Measurements from ENCODE around the gene GATAD2B. TPM values are rescaled to one million over a fixed set of nuclear protein-coding genes. Genes with fewer than 3 reads are reported as not detected.

The GATAD2B gene
- total RNA-seq (10 to 100 TPM; 20.8 to 41.7 TPM), polyA plus RNA-seq (1 to 10 TPM; 4.6 to 6.0 TPM)
- long read RNA-seq, donor 1, full-length matches to known transcripts = 5 of 5 reads
- long read RNA-seq, donor 1, partial matches to known transcripts = 0 of 5 reads
- long read RNA-seq, donor 1, other reads (novel, unspliced or antisense) = 0 of 5 reads
- long read RNA-seq, donor 2, partial matches to known transcripts = 5 of 6 reads
- long read RNA-seq, donor 2, other reads (novel, unspliced or antisense) = 0 of 6 reads
- long read RNA-seq, donor 3, full-length matches to known transcripts = 2 of 8 reads
- long read RNA-seq, donor 3, partial matches to known transcripts = 6 of 8 reads
- long read RNA-seq, donor 3, other reads (novel, unspliced or antisense) = 0 of 8 reads
- long read RNA-seq, donor 4 = 0 reads
- long read RNA-seq, donor 5, full-length matches to known transcripts = 4 of 13 reads
- long read RNA-seq, donor 5, partial matches to known transcripts = 9 of 13 reads
- long read RNA-seq, donor 5, other reads (novel, unspliced or antisense) = 0 of 13 reads

DNA sequence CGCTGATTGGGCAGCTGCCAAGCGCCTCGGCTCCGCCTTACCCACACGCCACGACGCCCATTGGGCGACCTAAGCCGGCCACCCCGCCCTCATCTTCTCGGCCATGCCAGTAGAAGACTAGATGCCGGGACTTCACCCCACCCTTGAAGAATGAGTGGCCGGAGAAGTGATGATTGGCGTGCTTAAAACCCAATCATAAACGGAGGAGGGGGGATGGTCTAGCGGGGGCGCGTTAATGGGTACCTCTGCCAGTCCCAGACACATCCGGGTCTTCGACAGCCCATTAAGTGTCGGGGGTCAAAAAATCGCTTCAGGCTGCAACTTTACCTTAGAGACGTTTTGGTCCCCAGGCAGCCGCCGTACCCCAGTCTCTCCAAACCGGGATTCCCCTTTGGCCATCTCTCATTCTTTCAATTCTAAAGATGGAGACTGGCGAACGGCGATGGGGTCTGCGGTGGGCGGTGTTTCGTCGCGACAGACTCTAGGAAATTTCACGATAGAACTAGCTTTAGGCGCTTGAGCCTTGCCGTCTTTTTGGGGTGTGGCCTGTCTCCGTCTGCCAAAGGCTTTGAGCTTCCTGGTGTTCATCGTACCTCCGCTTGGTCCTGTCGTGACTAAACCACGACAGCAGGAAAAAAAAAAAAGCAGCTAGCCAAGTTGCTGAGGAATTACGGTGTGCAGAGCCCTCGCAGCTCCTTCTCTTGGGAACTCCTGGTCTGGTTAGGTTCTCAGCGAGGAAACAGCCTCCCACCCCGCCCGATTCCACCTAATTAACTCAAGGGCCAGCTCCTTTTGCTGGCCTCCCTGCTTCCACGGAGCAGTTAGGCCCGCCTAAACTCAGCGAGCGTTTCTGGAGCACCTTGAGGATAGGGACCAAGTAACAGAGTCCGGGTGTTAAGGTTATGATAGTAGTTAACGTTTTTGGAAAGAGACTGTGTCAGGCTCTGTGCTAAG is at the start of gene GATAD2B:
TSS of gene GATAD2B (minus strand) at position 1 of the 954 bp plus-strand sequence. CDS start 94,625 bp downstream, outside the sequence.
- H3K36me3 ChIP-seq (ENCODE audit: control insufficient read depth in 4 of 4, insufficient read depth in 4 of 4, low read length in 4 of 4) = peaks cover 0 to 7% (median 1%) of the 10 kb centered on the region in 4 donors
- H3K9me3 ChIP-seq (ENCODE audit: control insufficient read depth in 4 of 4, insufficient read depth in 3 of 4, low read length in 3 of 4) = no peaks in the 10 kb centered on the region
- peak; percentile 98 for ATAC-seq (ENCODE audit: insufficient read depth, low FRiP score)
- TF ChIP-seq, protein P1, sequence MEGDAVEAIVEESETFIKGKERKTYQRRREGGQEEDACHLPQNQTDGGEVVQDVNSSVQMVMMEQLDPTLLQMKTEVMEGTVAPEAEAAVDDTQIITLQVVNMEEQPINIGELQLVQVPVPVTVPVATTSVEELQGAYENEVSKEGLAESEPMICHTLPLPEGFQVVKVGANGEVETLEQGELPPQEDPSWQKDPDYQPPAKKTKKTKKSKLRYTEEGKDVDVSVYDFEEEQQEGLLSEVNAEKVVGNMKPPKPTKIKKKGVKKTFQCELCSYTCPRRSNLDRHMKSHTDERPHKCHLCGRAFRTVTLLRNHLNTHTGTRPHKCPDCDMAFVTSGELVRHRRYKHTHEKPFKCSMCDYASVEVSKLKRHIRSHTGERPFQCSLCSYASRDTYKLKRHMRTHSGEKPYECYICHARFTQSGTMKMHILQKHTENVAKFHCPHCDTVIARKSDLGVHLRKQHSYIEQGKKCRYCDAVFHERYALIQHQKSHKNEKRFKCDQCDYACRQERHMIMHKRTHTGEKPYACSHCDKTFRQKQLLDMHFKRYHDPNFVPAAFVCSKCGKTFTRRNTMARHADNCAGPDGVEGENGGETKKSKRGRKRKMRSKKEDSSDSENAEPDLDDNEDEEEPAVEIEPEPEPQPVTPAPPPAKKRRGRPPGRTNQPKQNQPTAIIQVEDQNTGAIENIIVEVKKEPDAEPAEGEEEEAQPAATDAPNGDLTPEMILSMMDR (IDR thresholded peaks at IDR 0.05; ENCODE audit: control extremely low read depth, extremely low read depth) = no peak
- no peaks in the 10 kb centered on the region for H3K27me3 ChIP-seq (ENCODE audit: control insufficient read depth in 3 of 3, insufficient read depth in 3 of 3, low read length in 2 of 3)
- peak within 1 kb of the TSS; percentile 94 to 95 for H3K27ac ChIP-seq (ENCODE audit: low read depth in 1 of 2, low read length in 1 of 2)
- peaks cover 8 to 25% (median 21%) of the 10 kb centered on the region in 5 donors for H3K4me1 ChIP-seq (ENCODE audit: control insufficient read depth in 5 of 5, insufficient read depth in 5 of 5, low read length in 5 of 5)
- peak within 1 kb of the TSS; percentile 41 to 96 for H3K9ac ChIP-seq (ENCODE audit: insufficient read depth in 1 of 2, low read length in 2 of 2)
- peak; percentile 99 to 100 (median 100) for DNase-seq
- WGBS, 2 donors = 0 to 1% methylated on average over 53 of the region's 53 CpGs
- peak within 1 kb of the TSS; percentile 95 for H3K4me3 ChIP-seq

DNA sequence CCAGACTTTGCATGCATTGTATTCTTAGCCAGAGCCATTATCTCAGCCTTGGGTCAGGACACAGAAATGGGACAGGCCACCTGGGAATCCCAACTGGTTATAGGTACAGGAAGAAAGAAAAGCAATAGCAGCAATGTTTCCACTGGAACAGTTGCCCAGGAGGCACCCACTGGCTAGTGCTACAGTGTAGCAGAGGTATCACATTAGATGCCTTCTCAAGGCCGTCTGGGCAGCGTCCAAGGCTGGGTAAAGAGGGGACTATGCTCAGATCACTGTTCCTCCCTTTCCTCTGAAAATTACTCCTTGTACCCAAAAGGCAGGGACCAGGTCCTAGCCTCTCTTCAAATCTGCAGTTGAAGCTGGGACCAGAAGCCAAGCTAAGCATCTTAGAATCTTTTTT is 47.6 kb upstream of the GATAD2B start:
- 95% methylated on average over 2 of the region's 2 CpGs for WGBS, 2 donors
- H3K27me3 ChIP-seq (ENCODE audit: control insufficient read depth in 3 of 3, insufficient read depth in 3 of 3, low read length in 2 of 3) = no peaks in the 10 kb centered on the region
- H3K4me3 ChIP-seq = no peak overlapping the region
- peaks cover 0 to 21% (median 0%) of the 10 kb centered on the region in 5 donors for H3K4me1 ChIP-seq (ENCODE audit: control insufficient read depth in 5 of 5, insufficient read depth in 5 of 5, low read length in 5 of 5)
- no peaks in the 10 kb centered on the region for H3K9me3 ChIP-seq (ENCODE audit: control insufficient read depth in 4 of 4, insufficient read depth in 3 of 4, low read length in 3 of 4)
- H3K9ac ChIP-seq (ENCODE audit: insufficient read depth in 1 of 2, low read length in 2 of 2) = no peak overlapping the region
- no peak for DNase-seq
- TF ChIP-seq, protein P1 (IDR thresholded peaks at IDR 0.05; ENCODE audit: control extremely low read depth, extremely low read depth) = no peak
- H3K36me3 ChIP-seq (ENCODE audit: control insufficient read depth in 4 of 4, insufficient read depth in 4 of 4, low read length in 4 of 4) = peaks cover 5 to 12% (median 9%) of the 10 kb centered on the region in 4 donors
- no peak for ATAC-seq (ENCODE audit: insufficient read depth, low FRiP score)
- H3K27ac ChIP-seq (ENCODE audit: low read depth in 1 of 2, low read length in 1 of 2) = no peak overlapping the region

DNA sequence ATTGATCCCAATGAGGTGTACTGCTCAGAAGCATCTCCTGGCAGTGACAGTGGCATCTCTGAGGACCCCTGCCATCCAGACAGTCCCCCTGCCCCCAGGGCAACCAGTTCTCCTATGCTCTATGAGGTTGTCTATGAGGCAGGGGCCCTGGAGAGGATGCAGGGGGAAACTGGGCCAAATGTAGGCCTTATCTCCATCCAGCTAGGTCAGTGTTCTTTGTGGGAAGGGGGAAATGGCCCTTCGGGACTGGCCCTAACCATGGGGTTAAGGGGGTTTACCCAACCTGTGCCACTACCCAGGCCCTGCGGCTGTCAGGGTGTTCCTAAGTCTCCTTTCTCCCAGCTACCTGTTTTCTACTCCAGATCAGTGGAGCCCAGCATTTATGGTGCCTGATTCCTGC is 46.2 kb upstream of the GATAD2B start:
- Histone ChIP-seq H3K27ac (ENCODE audit: low read depth in 1 of 2, low read length in 1 of 2) (no peak overlapping the region), H3K4me1 (ENCODE audit: control insufficient read depth in 5 of 5, insufficient read depth in 5 of 5, low read length in 5 of 5) (peaks cover 0 to 29% (median 0%) of the 10 kb centered on the region in 5 donors), H3K9ac (ENCODE audit: insufficient read depth in 1 of 2, low read length in 2 of 2) (peak overlapping the region in 1 of 2 donors; percentile 82), H3K36me3 (ENCODE audit: control insufficient read depth in 4 of 4, insufficient read depth in 4 of 4, low read length in 4 of 4) (peaks cover 0 to 7% (median under 1%) of the 10 kb centered on the region in 4 donors), H3K4me3 (no peak overlapping the region), H3K27me3 (ENCODE audit: control insufficient read depth in 3 of 3, insufficient read depth in 3 of 3, low read length in 2 of 3) (no peaks in the 10 kb centered on the region), H3K9me3 (ENCODE audit: control insufficient read depth in 4 of 4, insufficient read depth in 3 of 4, low read length in 3 of 4) (no peaks in the 10 kb centered on the region)
- WGBS, 2 donors = 81 to 86% methylated on average over 2 of the region's 2 CpGs
- no peak for DNase-seq
- TF ChIP-seq, protein P1 (IDR thresholded peaks at IDR 0.05; ENCODE audit: control extremely low read depth, extremely low read depth) = no peak
- no peak for ATAC-seq (ENCODE audit: insufficient read depth, low FRiP score)

All from lung (tissue), 16 donors.